OCI-LY1 (cell line): ENCODE data around the gene UBAC1.

Experiments used
- CTCF ChIP-seq: fragments of 200-600 bp; sonication (generic), shearing (Covaris generic); IDR thresholded peaks from 2 replicates; pipeline ENCODE4 v1.5.1; 2017; ENCODE audit warnings: mild to moderate bottlenecking, antibody characterized with exemption, low read length, moderate library complexity, mixed read lengths
- EZH2 ChIP-seq: fragments of 200-600 bp; sonication (generic), shearing (Covaris generic); IDR thresholded peaks from 2 replicates; pipeline ENCODE4 v1.8.0; 2017; ENCODE audit warnings: borderline replicate concordance, mixed run types, mild to moderate bottlenecking, antibody characterized with exemption, low read length, moderate library complexity, mixed read lengths

- no peak for TF ChIP-seq CTCF
- no peak for TF ChIP-seq EZH2
Measured at GRCh38 chr9:135930446-135931345, 30.5 kb downstream of the UBAC1 start.
